Measurements from ENCODE around the gene CAMK1D.

Gene CAMK1D

DNA sequence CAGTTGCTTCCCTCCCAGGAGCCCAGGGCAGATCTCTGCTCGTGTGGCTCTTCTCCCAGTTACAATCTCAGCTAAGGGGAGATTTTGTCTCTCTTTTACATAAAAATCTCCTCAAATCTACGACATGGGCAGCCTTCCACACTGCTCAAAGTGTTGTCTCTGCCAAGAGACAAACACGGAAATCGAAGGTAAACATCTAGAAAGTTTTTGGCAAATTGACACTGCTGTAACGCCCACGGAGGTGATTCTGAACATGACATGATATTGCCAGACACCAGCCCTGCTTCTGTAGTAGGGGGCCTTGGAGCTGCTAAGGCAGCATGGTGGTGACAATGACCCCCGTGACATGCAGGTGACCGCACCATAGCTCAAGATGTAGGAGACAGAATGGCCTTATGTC, 523.8 kb downstream of the CAMK1D start:
- no peak for DNase-seq

DNA sequence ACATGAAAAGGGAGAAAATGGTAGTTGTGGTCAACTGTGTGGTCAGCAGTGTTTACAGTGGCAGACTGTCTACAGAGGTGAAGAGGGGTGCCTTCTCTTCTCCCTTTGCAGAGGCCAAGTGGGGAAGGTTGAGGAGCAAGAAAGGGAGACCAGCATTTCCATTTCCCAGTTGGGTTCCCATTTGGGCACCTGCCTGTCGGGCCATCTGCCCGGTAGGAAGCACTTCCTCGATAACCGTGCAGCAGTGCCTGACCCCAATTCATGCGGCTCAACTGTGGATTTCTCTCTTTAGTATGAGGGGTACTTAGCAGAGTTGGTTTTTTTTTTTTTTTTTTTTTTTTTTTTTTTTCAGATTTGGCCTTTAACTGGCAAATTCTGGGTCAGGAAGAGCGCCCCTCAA, 525.2 kb downstream of the CAMK1D start:
- no peak for DNase-seq

DNA sequence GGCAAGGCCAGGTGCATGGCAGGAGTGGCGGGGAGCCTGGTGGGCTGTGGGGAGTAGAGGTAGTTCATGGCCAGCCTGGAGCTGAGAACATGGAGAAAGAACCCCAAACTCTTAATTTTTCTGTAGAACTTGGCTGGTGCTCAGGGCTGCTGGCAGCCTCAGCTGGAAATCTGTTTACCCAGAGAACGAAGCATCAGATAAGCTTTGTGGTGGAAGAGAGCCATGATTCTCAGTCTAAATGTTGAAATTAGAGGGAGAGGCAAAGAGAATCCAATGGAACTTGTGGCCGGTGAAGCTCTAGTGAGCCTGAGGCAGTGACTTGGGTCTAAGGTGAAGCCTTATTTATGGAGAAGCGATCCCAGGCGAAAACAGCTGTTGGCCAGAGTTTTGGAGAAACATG, 525.8 kb downstream of the CAMK1D start:
- no peak for DNase-seq

DNA sequence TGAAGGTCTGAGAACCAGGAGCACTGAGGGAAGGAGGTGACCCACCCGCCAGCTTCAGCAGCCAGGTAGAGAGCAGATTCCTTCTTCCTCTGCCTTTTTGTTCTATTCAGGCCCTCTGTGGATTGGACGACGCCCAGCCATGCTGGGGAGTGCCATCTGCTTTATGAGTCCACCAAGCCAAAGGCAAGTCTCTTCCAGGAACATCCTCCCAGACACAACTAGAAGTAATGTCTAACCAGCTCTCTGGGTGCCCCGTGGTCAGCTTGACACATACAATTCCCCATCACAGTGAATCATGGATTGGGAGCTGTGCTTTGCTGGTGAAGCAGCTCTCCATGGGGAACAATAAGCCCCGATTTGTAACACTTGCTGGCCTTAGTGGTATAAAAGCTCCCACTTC, 526.9 kb downstream of the CAMK1D start:
- no peak for DNase-seq

DNA sequence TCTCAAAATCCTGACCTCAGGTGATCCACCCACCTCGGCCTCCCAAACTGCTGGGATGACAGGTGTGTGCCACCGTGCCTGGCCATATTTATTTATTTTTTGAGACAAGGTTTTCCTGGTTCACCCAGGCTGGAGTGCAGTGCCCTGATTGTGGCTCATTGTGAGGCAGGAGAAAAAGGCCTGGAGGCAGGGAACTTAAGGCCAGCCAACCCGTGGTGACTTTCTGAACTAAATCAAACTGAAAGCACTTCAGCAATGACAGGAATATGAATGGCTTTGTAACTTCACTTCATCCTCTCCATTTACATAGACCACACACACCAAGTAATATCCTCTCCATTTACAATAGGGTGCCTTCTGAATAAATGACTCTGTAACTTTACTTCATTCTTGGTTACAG, 527.8 kb downstream of the CAMK1D start:
- no peak for DNase-seq

DNA sequence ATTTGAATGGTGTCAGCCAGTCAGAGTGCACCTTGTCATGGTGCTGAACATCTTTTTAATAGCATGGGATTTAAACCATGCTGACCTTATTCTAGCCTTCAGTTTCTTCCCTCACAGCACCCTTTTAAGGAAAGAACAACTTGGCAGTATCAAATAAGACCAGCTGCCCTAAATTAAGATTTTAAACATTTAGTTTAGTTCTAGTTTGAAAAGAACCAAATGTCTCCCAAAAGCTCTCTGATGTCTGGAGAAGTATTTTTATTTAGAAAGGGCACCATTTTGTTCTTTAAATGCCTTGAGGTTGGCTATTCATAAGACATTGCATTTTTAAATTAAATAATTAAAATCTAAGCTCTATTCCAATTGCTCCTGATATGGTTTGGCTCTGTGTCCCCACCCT, 531.1 kb downstream of the CAMK1D start:
- no peak for DNase-seq

DNA sequence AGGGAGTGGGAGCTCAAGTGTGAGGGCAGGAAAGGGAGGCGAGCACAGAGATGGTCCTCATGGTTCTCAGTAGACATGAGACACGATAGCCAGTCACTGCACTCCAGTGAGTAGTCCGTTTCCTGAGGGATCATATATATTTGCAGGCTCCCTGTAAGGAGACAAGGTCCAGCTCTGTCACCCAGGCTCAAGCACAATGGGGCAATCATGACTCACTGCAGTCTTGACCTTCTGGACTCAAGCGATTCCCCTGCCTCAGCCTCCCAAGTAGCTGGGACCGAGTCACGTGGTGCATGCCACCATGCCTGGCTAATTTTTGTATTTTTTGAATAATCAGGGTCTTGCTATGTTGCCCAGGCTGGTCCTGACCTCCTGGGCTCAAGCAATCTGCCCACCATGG, 535.5 kb downstream of the CAMK1D start:
- no peak for DNase-seq

Measured in NCI-H510A treated with DMSO at 0.1 percent for 48 hours (cell line).